CD4-positive, alpha-beta T cell treated with Interleukin-15 for 4 hours (primary cell): Measurements from ENCODE around the gene OR4N5.
"Not testable (repeated sequence)": the region's sequence is repeated elsewhere in the genome, so short reads cannot be mapped to it uniquely, and the experiment has no call there.

Experiments
- DNase-seq: peaks from one replicate; pipeline ENCODE4 v3.0.0-alpha.2; 2020; ENCODE audit warnings: low spot score

OR4N5 gene, protein sequence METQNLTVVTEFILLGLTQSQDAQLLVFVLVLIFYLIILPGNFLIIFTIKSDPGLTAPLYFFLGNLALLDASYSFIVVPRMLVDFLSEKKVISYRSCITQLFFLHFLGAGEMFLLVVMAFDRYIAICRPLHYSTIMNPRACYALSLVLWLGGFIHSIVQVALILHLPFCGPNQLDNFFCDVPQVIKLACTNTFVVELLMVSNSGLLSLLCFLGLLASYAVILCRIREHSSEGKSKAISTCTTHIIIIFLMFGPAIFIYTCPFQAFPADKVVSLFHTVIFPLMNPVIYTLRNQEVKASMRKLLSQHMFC

DNA sequence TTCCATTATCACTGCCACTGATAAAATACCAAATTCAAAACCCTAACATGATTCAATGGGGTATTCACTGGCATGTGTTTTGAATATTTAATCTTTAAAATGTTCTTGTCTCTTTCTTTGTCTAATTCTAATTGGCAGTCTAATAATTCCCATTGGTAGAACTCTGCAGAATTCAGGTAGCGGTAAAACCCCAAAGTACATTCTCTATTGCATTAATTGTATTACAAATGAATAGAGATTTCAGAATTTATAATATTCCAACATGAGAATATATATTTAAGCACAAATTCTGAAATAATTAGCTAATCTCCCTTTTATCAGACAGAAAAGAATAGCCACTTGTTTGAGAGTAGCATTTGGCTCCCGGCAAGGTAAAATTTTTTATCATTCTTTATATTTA lies at the start of gene OR4N5:
TSS of gene OR4N5 (plus strand) at position 301 of the 400 bp plus-strand sequence. CDS start 4,916 bp downstream, outside the sequence.
- DNase-seq: no peak

DNA sequence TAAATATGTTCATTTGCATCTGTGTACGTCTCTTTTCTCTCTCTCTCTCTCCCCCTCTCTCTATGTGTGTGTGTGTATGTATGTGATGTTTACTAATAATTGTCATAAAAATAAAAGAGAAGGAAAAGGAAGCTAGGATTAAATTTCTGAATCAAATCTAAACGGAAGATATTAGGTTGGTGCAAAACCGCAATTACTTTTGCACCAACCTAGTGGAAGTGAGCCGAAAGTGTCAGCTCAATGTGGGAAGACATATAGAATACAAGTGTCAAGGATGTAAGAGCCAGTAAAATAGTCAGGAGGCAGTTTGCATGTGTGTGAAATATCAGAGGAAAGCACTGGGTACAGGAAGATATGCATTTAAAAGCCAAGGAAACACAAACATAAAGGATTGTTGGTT lies 46.6 kb upstream of the OR4N5 start:
- no peak for DNase-seq

DNA sequence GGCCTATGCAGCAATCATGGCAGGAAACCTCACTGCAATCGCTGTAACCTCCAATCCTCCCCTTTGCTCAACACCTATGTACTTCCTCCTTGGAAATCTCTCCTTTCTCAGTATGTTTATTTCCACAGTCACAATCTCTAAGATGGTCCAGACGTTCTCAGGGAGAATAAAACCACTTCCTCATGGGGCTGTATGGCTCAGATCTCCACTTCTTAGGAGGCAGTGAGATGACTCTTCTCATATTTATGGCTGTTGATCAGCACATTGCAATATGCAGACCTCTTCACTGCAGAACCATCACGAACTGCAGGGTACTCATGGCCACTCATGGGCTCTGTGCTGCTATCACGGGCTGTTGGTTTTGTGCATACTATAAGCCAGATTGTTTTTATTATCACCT lies 45.2 kb upstream of the OR4N5 start:
- DNase-seq: no peak

- not testable (repeated sequence) for DNase-seq
Measured at GRCh38 chr14:20098926-20099770, 39.5 kb upstream of the OR4N5 start.

GRCh38 chr14:20110438-20110837 lies 28.2 kb upstream of the OR4N5 start, which contains the start of gene OR4K17:
OR4K17 (plus strand) TSS chr14:20110739; CDS start chr14:20117500, 6,761 bp downstream.
- no peak for DNase-seq

DNA sequence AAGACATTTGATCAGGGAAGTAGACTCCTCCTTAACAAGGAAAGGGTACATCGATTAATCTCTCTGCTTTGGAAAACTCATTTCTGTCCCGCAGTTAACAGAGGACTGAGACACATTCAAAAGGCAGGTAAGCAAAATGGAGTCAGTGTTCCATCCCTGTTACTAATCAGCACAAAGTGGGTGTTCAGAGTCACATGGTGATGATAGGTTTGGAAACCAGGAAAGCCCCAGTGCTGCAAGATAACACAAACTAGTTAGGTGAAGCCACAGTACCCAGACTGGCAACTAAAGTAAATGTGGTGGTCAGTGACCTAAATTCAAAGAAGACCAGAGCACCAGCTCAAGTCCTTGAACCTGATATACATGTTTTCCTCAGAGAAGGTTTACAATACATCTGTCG lies 26.3 kb upstream of the OR4N5 start:
- DNase-seq: no peak

DNA sequence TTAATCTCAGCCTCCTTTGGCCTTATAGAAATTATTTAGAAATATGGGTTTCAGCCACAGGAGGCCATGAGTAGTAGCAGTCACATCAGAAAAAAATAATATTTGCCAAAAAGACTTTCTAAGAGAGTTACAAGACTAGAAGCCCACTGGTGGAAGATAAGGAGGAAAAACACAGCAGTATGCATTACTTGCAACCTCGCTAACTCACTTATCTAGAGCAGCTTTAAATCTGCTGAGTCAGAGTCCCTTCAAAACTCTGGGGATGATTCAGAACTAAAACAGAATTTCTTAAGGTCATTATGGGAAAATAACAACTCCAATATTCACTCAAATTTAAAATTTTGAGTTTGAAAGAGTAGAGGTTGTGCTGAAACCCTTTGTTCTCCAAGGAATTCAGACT lies 21.9 kb upstream of the OR4N5 start:
- DNase-seq: no peak

- no peak for DNase-seq
Measured at GRCh38 chr14:20118795-20119194, 19.8 kb upstream of the OR4N5 start.

- no peak for DNase-seq
Measured at GRCh38 chr14:20143911-20144310, 5.3 kb downstream of the OR4N5 start.

- DNase-seq: no peak
Measured at GRCh38 chr14:20144820-20145219, 6.2 kb downstream of the OR4N5 start.

DNA sequence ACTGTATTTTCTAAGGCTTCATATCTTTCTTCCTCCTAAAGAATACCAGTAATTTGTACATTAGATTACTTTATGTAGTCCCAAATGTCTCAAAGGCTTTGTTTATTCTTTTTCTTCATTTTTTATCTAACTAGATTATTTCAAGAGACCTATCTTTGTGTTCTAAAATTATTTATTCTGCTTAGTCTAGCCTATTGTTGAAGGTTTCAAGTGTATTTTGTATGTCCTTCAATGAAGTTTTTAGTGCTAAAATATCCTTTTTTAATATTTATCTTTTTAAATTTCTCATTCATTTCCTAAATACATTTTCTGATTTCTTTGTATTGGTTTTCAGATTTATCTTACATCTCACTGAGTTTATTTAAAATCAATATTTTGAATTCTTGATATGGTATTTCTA lies 25.8 kb downstream of the OR4N5 start:
- DNase-seq: no peak

GRCh38 chr14:20167091-20167490 lies 28.5 kb downstream of the OR4N5 start:
- DNase-seq: no peak

- not testable (repeated sequence) for DNase-seq
Measured at GRCh38 chr14:20169852-20170251, 31.2 kb downstream of the OR4N5 start.

GRCh38 chr14:20174205-20174604 lies 35.6 kb downstream of the OR4N5 start:
- DNase-seq: not testable (repeated sequence)

GRCh38 chr14:20176330-20176729 lies 37.7 kb downstream of the OR4N5 start:
- no peak for DNase-seq

DNA sequence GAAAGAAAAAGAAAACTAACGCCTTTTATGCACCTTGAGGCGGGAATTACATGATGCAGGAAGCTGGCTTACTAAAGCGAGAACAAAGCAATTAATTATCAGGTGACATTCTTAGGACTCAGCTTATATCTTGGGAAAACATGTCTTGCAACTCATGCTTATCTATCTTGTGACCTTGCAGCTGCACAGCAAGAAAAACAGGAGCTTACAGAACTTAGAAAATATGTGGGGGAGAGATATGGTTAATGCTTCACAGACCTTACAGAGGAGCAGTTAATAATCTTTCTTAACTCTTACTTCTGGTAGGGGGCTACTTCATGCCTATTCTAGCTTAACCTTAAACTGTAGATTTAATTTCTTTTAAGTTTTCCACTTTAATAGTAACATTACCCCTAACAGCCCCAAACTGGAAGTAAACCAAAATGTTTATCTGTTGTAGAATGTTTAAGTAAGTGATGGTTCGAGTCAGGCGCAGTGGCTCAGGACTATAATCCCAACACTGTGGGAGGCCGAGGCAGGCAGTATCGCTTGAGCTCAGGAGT lies 38.9 kb downstream of the OR4N5 start:
- DNase-seq: no peak

GRCh38 chr14:20179218-20179617 lies 40.6 kb downstream of the OR4N5 start:
- DNase-seq: no peak

GRCh38 chr14:20179880-20180279 lies 41.3 kb downstream of the OR4N5 start:
- DNase-seq: no peak

GRCh38 chr14:20180486-20180885 lies 41.9 kb downstream of the OR4N5 start:
- no peak for DNase-seq

DNA sequence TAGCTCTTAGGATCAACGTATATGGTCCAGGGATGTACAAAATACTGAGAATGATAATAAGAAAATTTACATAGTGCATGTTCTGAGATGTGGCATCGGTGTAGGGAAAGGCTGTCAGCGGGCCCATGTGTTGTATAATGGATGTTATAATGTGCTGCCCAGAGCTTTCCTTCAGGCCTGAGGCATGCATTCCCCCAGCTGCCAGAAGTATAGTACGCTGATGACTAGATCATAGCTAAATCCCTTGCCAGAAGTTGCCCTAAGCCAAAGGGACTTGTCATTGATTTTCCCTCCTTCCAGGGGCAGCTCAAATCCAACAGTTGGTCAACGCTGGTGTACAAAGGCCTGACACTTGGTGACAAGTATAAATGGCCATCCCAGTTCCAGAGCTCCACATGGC lies 45.6 kb downstream of the OR4N5 start:
- no peak for DNase-seq

DNA sequence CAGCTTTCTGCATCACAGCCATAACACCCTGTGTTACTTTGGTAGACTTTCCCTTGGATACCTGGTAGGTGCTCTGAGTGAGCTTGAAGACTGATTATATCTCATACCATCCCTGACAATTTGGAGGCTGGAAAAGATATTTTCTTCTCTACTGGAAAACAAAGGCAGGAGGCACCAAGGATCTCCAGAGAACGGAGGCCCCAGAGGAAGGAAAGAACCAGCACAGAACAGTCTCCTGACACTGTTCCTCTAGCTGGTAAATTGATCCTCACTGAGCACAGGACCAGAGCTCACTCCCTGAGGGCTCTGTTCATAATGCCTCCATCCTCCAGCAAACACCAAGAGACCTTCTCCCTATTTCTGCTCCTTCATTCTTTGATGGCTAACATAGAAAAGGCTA lies 52.0 kb downstream of the OR4N5 start, which contains the start of gene OR11G2:
TSS of gene OR11G2 (plus strand) at position 301 of the 400 bp plus-strand sequence. CDS start 6,542 bp downstream, outside the sequence.
- no peak for DNase-seq

DNA sequence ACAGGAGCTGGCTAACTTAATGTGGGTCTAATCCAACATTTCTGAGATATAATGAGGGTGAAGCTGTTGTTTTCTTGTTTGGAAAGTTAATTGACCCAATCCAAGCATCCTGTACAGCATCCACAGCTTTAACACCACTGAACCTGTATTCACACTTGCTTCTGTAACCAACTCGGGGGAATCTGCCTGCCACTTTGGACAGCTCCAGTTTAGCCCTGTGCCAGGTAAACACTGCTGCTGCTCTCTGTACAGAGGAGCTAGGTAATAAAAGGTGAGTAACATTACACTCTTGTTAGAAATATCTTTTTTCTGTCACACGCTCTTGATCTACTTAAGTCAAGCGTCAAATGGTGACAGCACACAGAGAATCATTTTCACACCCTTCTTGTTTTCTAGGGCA lies 52.8 kb downstream of the OR4N5 start:
- DNase-seq: no peak

DNA sequence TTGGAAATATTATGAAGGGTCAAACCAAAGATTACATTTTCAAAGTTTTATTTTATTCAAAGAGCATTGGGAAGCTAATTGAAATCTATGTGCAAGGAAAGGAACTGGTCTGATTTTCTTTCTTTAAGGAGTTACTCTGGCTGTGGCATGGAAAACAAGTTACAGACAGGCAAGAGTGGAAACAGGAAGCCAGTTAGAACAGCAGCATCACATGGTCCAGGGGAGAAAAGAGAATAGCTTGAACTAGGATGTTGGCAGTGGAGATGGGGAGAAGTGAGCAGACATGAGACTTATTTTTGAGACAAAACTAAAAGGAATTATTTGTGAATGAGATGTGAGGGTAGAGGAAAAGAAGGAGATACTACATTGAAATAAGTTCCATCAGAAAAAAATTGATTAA lies 55.5 kb downstream of the OR4N5 start:
- DNase-seq: no peak
